HuH-7 (cell line): ENCODE data around the gene TTC7B.

Experiments used
- DNase-seq: peaks from one replicate; pipeline ENCODE4 v3.0.0; 2011; ENCODE audit warnings: low spot score

Gene TTC7B

DNA sequence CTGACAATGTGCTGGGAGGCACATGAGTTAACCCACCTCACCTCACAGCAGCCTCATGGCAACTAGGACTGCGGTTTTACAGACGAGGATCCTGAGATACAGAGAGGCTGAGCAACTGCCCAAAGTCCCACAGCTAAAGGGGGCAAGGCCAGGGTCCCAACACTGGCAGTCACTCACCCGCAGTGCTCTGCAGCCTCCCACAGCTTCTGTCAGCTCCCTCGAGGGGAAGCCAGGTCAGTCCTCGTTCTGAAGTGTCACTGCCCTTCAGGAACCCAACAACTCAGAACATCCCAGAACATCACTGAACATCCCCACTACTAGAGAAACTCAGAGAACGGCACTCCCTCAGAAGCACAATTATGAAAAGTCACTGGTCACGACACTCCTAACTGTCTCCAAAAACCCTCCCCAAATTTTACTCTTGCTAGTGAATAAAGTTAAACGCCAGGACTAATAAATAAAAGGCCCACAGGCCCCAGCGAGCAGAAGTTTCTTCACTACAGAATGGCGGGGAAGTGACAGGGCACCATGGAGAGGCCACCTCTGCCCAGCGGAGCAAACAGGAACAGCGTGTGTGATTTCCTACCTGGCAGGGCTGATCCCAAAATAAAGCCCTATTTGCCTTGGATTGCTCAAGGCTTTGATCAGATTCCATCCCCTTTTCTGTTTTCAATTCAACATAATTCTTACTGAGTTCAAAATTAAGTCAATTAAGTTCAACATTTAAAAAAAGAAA, 75.1 kb downstream of the TTC7B start:
- DNase-seq: no peak

DNA sequence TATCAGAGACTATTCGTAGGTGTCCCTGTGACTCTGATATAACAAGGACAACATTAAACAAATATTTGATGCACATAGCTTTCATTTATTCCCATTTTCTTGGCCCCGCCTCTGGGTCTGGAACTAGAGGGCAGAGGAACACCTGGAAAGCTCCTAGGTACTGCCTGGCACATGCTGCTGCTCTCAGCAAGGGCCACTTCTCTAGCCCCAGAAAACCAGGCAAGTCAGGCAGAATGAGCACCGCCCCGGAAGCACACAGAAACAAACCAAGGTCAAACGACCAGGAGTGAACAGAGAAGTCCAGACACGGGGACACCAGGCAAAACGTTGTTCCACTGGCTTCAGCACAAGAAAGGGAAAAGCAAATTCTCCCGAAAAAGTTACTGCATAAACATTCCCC, 76.1 kb downstream of the TTC7B start:
- no peak for DNase-seq

DNA sequence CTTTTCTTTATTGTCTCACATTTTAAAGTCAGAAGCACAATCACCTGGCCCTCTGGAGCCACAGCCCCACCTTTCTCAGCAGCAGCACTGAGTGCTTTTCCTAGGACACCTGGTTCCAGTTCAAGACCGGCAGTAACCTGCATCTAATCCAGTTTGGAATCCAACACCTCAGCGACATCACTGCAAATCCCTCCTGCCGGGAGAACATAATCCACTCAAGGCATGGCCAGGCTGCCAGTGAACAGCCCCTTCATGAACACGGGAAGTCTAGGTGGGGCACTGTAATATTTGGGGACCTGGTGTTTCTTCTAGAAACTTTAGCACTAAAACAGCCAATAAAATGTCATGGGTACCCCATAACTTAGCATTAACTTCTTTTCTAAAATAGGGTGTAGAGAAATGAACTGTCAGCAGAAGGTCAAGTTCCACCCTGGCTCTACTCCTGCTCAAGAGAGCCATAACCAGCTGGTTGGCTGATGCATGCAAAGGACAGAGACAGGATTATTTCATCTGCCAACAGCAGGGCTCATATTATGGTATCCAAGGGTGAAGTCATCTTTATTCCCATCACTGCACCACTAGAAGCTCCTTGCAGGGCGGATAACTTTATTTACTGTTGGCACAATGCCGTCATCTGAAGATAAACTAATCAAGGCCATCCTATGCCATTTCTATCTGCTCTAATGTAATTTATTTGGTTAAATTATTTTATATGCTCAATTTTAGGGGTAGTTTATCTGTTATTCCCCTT, 76.7 kb downstream of the TTC7B start:
- DNase-seq: no peak

DNA sequence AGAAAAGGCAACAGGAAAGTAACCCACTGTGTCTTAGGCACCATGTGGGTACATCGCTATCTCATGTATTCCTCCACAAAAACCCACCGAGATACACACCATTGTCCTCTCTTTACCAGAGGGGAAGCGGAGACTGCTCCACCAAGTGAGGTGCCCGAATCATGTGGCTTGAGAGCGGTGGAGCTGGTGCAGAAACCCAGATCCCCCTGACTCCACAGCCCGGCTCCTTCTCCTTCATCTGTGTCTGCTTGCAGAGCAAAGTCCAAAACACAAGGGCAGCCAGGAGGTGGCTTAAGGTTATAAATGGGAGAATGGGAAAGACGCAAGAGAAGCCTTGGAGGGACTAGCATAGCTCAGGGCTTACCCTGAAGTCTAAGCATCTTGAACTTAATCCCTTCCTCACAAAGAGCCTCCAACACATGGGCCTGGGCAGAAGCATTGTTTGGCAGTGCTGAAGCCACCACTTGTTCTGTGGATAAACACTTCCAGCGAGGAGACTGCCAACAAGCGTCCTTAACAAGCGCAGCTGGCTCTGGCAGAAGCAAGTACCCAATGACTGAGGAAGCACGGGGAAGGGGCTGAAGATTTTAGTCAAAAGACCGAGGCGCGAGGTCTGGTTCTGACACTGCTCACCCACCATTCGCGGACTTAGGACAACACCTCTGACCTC, 83.0 kb downstream of the TTC7B start:
- DNase-seq: no peak

DNA sequence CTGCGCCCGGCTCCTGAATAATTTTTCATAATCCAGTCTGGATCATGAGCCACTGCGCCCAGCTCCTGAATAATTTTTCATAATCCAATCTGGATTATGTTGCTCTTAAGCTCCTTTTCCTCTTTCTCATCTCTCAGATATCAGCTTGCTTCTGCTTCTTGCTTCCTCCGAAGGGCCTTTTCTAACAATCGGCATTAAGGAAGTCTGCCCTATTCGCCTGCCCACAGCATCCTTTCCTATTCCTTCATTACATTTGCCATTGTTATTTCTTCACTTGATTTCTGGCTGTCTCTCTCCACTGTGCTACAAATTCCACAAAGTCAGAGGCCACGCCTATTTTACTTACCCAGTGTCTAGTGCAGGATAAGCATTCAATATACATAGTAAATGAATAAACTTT, 83.5 kb downstream of the TTC7B start:
- DNase-seq: no peak

DNA sequence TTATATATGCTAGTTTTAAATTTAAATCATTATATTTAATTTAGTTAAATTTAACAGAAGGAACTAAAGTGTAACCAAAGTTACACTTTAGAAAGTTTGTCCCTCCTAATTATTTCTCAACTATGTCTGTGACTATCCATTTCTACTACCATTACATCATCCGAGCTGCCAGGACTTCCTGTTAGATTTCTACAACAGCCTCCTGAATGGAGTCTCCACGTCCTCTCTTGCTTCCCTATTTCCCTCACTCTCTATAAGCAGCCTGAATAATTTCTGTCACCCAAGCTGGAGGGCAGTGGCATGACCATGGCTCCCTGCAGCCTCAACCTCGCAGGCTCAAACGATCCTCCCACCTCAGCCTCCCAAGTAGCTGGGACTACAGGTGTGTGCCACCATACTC, 84.1 kb downstream of the TTC7B start:
- no peak for DNase-seq

DNA sequence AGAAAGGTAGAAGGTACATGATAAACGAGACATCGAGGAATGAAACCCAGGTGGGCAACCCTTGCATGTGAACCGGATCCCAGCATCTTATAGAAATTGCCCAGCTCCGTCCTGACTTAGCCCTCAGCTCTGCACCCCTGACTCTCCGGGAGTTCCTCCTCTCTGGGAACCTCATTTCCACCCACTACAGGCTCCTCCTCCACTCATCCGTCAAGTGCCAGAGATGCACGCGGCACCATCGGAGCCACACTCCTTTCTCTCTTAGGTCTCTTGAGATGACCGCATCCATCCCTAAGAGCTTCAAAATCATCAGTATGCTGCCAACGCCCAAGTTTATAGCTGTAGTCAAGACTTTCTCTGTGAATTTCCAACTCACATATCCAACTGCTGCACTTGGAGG, 84.7 kb downstream of the TTC7B start:
- DNase-seq: no peak

DNA sequence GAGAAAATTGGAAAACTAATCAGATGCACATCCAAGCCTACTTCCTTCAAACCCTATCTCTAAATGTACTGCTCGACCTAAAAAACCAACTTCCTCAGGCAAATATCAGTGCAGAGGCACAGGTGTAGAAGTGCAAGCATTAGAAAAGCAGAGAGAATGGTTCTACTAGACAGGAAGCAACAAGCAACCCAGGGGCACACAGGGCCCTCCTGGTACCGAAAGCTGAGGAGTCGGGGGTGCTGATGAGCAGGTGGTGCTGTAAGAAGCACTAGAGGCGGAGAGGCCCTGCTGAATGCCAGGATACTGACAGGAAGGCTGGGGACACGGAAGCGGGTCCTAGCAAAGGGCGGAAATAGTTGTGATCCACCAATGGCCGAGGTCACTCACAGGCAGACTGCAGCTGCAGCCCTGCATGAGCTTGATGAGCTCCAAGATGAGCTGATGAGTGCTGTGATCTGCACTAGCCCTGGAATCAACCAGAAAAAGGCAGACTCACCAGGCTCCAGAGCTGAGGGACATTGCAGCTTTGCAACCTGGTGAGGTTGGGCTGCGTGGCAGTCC, 85.9 kb downstream of the TTC7B start:
- DNase-seq: no peak

DNA sequence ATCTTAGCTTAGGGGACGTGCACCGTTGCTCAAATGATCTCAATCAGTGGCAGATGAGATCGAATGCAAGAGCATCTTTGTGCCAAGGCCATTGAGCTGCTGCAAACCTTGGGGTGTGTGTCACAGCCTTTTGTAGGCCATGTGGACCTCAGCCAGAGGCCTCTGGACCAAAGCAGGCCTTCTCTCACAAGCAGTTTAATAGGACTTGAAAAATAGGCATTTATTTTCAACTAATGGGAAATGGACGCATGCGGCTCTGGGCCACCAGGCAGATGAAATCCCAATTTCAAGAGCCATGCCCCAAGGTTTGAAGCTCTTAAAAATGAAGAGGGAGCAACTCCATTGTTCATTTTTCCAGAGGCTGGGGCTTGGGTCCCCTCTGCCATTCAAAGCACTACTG, 87.3 kb downstream of the TTC7B start:
- DNase-seq: no peak

DNA sequence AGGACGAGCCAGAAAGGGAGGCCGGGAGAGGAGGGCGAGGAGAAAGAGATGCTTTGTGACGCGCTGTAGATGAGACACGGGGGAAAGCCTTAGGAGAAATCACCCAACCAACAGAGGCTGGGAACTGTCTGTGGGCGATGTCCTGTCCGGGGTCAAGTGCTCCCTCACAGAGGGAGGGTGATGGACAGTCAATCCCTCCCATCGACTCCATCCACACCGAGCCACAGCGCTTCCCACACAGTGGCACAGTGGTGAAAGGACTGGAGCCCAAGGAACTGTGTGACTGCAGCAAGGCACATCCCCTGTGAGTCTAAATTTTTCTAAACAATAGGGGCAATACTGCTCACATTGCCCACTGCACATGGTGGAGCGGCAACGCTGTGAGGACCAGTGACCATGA, 89.1 kb downstream of the TTC7B start:
- no peak for DNase-seq

DNA sequence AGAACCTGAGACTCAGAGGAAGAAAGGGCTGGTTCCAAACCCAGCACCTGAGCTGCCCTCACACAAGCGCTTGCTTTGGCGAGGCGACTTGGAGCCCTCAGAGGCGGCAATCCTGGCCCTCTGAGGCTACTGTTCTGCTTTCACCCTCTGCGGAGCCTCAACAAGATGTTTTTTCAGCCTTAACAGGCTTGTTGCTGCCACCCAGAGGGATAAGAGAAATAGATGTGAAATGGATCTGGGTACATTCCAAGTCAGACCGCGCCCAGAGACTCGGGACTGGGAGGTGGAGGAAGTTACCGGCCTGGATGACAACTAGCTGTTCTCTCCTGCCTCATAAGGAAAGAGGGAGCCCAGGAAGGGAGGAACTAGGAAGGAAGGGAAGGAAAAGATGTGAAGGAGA, 89.6 kb downstream of the TTC7B start:
- DNase-seq: peak; percentile 5

DNA sequence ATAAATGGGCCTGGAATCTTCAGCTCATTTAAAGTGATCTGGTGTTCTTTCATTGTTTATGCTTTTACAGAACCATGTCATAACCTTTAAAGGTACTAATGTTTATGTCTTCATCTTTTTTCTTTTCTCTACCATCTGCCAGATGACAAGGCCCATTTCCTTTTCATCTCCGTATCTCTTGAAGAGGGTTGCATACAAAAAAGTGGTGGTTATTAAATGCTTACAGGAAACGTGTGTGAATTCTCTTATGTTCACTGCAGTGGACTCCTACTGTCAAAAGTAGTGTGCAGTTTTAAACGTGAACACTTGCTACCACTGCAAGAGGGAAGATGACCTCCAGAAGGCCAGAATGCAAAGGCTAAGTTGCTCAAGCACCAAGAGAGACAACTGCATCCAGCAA, 91.4 kb downstream of the TTC7B start:
- DNase-seq: no peak

DNA sequence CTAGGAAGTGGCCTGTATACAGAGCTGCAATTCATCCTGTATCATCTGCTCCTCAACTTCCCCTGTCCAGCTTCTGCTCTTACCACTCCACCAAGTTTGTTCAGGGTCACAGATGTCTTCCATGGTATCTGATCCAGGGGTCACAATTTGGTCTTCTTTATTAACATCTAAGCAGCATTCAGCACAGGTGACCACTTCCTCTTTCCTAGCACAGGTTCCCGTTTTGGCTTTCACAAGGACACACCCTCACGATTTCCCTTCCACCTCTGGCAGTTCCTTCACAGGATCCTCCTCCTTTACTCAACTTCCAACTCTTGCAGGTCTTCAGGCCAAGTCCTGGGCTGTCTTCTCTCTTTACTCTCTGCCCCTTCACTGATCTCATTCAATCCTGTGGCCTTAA, 93.6 kb downstream of the TTC7B start:
- DNase-seq: no peak

DNA sequence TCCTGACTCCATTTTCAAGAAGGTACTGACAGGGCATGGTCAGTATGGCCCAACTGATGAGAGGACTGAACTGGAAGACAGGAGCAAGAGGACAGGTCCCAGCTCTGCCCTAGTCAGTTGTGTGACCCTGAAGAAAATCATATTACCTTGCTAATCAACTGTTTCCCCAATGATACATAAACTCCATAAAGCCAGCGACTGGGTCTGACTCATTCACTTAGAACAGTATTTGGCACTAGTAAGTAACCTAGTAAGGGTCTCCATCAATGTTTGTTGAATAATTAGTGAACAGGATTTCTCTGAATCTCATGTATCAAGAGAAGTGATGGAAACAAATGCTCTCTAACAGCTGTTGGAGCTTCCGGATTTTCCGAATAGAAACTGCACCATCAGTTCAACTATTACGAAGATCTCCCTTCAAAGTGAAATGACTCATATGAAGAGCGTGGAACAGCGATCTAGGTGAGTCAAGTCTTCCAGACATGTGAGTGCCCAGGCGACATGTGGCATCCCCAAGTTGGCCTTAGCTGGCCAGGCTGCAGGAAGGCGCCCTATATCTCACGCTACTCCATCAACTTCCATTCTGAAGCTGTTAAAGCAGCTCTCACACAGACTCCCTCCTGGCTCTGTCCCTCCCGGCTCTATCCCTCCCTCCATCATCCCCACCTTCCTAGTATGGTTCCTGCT, 94.5 kb downstream of the TTC7B start:
- DNase-seq: no peak

DNA sequence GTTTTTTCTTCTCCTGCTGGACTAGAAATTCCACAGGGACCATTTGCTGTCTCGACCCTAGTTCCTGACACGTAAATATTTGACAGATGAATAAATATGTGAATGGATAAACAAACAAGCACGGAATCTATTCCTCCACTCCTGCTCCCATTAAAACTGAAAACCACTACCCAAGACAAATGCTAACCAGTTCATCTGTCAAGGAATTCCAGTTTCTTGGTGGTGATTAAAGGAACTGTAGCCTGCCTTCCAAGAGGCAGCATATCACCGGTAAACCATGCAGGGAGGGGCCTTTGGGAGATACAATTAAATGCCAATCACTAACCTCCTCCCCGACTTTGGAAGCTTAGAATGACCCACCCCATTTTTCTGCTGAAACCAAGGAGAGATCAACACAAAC, 95.4 kb downstream of the TTC7B start:
- no peak for DNase-seq

DNA sequence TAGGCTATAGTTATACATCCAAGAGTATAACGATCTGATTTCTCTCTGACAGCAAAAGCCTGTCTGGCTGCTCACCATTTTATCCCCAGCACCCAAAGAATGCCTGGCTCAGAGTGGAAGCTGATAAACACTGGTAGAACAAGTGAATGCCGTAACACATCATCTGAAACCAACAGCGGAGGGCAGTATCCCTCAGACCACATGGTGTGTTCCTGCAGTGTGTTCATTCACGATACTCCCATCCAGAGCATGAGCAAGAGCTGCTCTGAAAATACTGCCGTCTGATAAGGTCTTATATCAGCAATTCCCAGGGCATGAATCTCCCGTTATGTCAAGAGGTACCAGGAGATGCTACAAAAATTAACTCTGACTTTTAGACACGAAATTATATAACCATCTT, 95.9 kb downstream of the TTC7B start:
- no peak for DNase-seq

DNA sequence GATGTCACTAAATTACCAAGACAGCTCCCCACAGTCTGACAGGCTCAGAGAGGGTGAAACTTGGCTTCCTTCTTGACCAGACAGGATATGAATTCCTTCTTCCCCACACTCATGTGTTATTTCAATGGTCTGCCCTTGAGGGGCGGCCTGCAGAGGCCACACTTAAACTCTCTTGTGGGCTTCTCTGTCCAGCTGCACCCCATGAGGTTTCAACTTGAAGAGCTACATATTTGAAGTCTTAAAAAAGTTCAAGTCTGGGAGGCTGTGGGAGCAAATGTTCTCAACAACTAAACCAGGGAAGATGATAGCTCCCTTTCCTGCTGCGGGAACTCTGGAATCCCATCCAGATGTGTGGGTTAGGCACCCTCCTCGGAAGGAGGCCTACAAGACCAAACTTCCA, 98.3 kb downstream of the TTC7B start:
- DNase-seq: no peak

DNA sequence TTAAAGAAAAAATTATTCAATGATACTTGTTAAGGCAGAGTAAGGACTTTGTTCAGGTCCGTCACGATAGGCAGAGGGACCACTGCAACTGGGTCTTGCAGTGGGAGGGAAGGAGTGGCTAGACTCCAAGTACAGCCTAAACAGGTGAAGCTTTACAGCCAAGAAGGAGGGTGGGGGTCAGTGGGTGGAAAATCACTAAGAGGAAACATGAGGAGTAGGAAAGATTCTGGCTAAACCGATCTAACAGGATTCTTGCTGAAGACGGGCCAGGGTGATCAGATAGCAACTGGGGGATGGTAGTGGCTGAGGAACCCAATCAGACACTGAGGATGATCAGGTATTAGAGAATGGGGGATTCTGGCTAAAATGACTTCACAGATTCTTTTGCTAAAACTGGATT, 100.2 kb downstream of the TTC7B start:
- no peak for DNase-seq

DNA sequence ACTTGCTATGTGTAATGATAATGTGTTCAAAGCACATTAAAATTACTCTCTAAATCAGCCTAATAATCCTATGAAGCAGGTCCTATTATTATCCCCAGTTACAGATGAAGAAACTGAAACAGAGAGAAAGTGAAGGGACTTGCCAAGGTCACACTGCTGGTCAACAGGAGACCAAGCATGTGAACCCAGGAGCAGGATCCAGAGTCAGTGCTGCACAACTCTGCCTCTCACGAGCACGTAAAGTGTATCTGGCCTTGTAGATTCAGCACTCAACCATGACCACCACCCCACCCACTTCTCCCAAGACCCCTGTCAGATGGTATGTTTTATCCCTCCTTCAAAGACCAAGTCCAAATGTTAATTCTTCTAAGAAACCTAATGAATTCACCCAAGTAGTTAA, 100.7 kb downstream of the TTC7B start:
- DNase-seq: no peak

DNA sequence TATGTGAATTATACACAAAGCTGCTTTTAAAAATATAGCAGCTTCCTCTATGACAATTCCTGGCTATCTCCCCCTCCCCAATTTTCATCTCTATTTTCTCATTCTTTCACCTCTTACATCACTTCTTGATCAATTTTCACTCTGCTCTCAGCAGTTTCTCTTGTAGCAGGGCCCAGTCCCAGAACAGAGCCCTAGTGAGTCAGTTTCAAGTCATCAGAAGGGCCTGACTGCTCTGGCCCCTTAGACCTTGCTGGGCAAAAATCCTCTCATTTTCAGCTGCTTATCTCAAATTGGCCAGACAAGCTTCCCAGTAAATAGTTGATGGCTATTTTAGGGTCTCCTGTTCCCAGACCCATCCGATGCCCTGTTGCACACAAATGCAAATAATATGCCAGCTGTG, 101.4 kb downstream of the TTC7B start:
- DNase-seq: no peak

DNA sequence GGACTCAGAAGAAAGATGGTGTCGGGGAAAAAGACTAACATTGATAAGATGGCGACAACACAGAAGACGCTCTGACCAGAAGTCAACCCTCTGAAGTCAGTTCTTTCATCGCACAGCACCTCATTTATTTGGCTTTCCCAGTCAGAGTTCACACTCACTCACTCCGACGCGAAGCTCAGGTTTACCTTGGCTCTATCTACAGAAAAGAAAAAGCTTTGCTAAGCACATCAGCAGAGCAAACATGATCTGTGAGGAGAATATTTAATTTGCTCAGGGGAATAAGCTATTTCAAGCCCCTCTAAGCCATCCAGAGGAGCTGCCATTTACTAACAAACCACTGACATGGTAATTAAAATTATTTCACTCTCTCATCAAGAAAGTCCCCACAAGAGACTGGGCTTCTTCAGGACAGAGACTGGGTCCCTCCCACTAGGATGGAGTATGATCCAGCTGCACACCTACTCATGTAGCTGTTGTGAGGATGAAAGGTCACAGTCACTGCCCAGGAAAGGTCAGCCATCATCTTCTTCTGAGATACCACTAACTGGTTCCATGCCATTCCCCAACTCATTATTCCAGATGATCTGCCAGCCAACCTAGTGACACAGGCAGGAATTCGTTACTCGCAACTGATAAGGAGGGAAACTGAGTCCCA, 111.4 kb downstream of the TTC7B start:
- DNase-seq: no peak
